Upper lobe of left lung (tissue), 6 donors: ENCODE results near the gene SNCAIP. TPM values are rescaled to one million over a fixed set of nuclear protein-coding genes. Genes with fewer than 3 reads are reported as not detected.

ENCODE experiments used
- ATAC-seq, 2 donors: fragments of 200-7000 bp; cut with Tn5 transposase; one replicate each; pipeline ENCODE4 v1.9.1; 2022; ENCODE audit warnings: mild to moderate bottlenecking in 2 of 2, moderate library complexity in 2 of 2; ENCODE audit not compliant: low FRiP score in 2 of 2
- DNase-seq, 2 donors: peaks; one replicate each; pipeline ENCODE4 v3.0.0-alpha.2; 2019 to 2020
- H3K27ac ChIP-seq, 4 donors: fragments of 200-600 bp; sonication (generic); one replicate each; pipeline ENCODE4 v1.5.1; 2016 to 2019
- H3K27me3 ChIP-seq, 4 donors: fragments of 200-600 bp; sonication (generic); one replicate each; pipeline ENCODE4 v1.5.1; 2017 to 2019
- H3K36me3 ChIP-seq, 4 donors: fragments of 200-600 bp; sonication (generic); one replicate each; pipeline ENCODE4 v1.5.1; 2016 to 2019
- H3K4me1 ChIP-seq, 4 donors: fragments of 200-600 bp; sonication (generic); one replicate each; pipeline ENCODE4 v1.5.1; 2018 to 2019
- H3K4me3 ChIP-seq, 4 donors: fragments of 200-600 bp; sonication (generic); one replicate each; pipeline ENCODE4 v1.5.1; 2017 to 2019; ENCODE audit warnings: mild to moderate bottlenecking in 2 of 4, moderate library complexity in 1 of 4
- H3K9me3 ChIP-seq, 4 donors: fragments of 200-600 bp; sonication (generic); one replicate each; pipeline ENCODE4 v1.5.1; 2018 to 2019
- EP300 ChIP-seq, 4 donors: sonication (generic); formaldehyde crosslinking; IDR thresholded peaks; one replicate each; pipeline ENCODE4 v1.5.1; 2017; ENCODE audit warnings: antibody characterized with exemption in 4 of 4, control low read depth in 2 of 4
- POLR2A ChIP-seq, 4 donors: fragments of 450-650 bp; IDR thresholded peaks; one replicate each; pipeline ENCODE4 v1.5.1; 2016 to 2017; ENCODE audit warnings: antibody characterized with exemption in 4 of 4, mild to moderate bottlenecking in 2 of 4
- POLR2AphosphoS5 ChIP-seq, 2 donors: sonication (generic); formaldehyde crosslinking; IDR thresholded peaks; one replicate each; pipeline ENCODE4 v1.5.1; 2017; ENCODE audit warnings: antibody characterized with exemption in 2 of 2
- WGBS, 2 donors: methylation state at CpG; one replicate each; pipeline ENCODE4 v1.1.5; 2017 to 2018; 5-methylcytosine and 5-hydroxymethylcytosine counted together
- total RNA-seq, 6 donors: library from RNA; depleted of rRNA in 4 of 6; stranded (reverse); fragments of >200 nt in 4 of 6; gene quantifications; one replicate each; pipeline versions ENCODE4 v1.1.0 to v1.2.1, GENCODE V29; 2016 to 2021
- TF ChIP-seq, protein P1 (sequence below), 6 experiments: fragments of 450-650 bp in 4 of 6; fragments of 200-600 bp in 2 of 6; sonication (generic) in 2 of 6; IDR thresholded peaks; one replicate each; pipeline ENCODE4 v1.5.1; 2016 to 2019; ENCODE audit warnings: antibody characterized with exemption in 6 of 6
- donor health status: DM: no; HTN: no; CAD: no; lungs with moderate emphysema.
- donor health status: DM: no; HTN: yes; CAD: no; lungs with severe emphysema.

The SNCAIP gene
- total RNA-seq, 6 donors from 2014 or later, result 1.2 to 6.3 (median 2.3) TPM

- DNase-seq (no peak), ATAC-seq (no peak)
- H3K4me3 ChIP-seq, result no peak overlapping the region
- TF ChIP-seq POLR2A (IDR thresholded peaks at IDR 0.05) (no peak), POLR2AphosphoS5 (IDR thresholded peaks at IDR 0.05) (no peak), EP300 (IDR thresholded peaks at IDR 0.05) (no peak)
- TF ChIP-seq, protein P1, sequence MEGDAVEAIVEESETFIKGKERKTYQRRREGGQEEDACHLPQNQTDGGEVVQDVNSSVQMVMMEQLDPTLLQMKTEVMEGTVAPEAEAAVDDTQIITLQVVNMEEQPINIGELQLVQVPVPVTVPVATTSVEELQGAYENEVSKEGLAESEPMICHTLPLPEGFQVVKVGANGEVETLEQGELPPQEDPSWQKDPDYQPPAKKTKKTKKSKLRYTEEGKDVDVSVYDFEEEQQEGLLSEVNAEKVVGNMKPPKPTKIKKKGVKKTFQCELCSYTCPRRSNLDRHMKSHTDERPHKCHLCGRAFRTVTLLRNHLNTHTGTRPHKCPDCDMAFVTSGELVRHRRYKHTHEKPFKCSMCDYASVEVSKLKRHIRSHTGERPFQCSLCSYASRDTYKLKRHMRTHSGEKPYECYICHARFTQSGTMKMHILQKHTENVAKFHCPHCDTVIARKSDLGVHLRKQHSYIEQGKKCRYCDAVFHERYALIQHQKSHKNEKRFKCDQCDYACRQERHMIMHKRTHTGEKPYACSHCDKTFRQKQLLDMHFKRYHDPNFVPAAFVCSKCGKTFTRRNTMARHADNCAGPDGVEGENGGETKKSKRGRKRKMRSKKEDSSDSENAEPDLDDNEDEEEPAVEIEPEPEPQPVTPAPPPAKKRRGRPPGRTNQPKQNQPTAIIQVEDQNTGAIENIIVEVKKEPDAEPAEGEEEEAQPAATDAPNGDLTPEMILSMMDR (IDR thresholded peaks at IDR 0.05), result no peak
- H3K36me3 ChIP-seq, result no peaks in the 10 kb centered on the region
- H3K4me1 ChIP-seq, result peaks cover 0 to 5% (median 0%) of the 10 kb centered on the region in 4 donors
- H3K27me3 ChIP-seq, result no peaks in the 10 kb centered on the region
- WGBS, 2 donors, result 84 to 89% methylated on average over 7 of the region's 7 CpGs
- no peaks in the 10 kb centered on the region for H3K9me3 ChIP-seq
- H3K27ac ChIP-seq, result no peak overlapping the region
Observed at GRCh38 chr5:122390154-122390553, 78.1 kb downstream of the SNCAIP start.

- Histone ChIP-seq H3K36me3 (no peaks in the 10 kb centered on the region), H3K27me3 (no peaks in the 10 kb centered on the region), H3K4me3 (no peak overlapping the region), H3K9me3 (no peaks in the 10 kb centered on the region), H3K27ac (no peak overlapping the region), H3K4me1 (peaks cover 0 to 5% (median 0%) of the 10 kb centered on the region in 4 donors)
- DNase-seq, result no peak
- TF ChIP-seq, protein P1 (IDR thresholded peaks at IDR 0.05), result no peak
- no peak for TF ChIP-seq POLR2A (IDR thresholded peaks at IDR 0.05)
- no peak for TF ChIP-seq POLR2AphosphoS5 (IDR thresholded peaks at IDR 0.05)
- TF ChIP-seq EP300 (IDR thresholded peaks at IDR 0.05), result no peak
- no peak for ATAC-seq
- WGBS, 2 donors, result 88 to 91% methylated on average over 3 of the region's 3 CpGs
Observed at GRCh38 chr5:122390694-122391093, 78.7 kb downstream of the SNCAIP start.

DNA sequence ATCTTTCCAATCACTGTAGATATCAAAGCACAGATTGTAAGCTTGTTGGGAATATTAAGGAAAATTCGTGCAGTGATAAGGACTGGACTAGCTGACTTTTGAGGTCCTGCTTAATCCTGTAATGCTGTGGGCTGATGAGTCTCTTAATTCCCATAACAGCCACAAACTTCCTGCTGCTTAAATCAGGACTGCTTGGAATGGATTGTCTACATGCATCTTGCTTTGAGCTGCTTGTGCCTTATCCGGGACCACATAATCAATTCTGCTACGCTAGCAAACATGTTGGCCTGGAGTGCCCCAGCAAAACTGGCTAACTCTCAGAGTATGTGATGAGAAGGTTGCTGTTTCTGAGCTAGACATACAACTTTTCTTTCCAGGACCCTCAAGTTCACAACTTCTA lies 79.6 kb downstream of the SNCAIP start:
- Histone ChIP-seq H3K4me3 (no peak overlapping the region), H3K4me1 (peaks cover 0 to 5% (median 0%) of the 10 kb centered on the region in 4 donors), H3K36me3 (no peaks in the 10 kb centered on the region), H3K27ac (no peak overlapping the region), H3K9me3 (no peaks in the 10 kb centered on the region), H3K27me3 (no peaks in the 10 kb centered on the region)
- no peak for ATAC-seq
- DNase-seq, result no peak
- TF ChIP-seq, protein P1 (IDR thresholded peaks at IDR 0.05), result no peak
- TF ChIP-seq POLR2AphosphoS5 (IDR thresholded peaks at IDR 0.05) (no peak), POLR2A (IDR thresholded peaks at IDR 0.05) (no peak), EP300 (IDR thresholded peaks at IDR 0.05) (no peak)
- WGBS, 2 donors, result 82 to 83% methylated on average over 3 of the region's 3 CpGs

DNA sequence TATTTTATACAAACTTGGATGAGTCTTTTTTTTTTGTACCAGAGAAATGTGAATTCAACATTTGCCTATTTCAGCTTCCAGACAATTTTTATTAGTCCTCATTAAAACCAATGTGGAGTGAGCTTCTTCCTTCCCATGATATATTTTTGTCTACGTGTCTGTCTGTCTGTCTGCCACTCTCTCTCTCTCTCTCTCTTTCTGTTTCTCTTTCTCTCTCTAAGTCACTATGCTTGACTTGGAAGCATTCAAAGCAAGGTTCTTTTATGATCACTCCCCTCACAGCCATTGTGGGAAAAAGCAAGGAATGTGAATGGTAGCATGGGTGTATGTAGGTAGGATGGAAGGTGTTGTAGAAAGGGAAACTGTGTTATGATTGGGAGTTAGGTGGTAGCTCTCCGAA lies 80.2 kb downstream of the SNCAIP start:
- no peaks in the 10 kb centered on the region for H3K9me3 ChIP-seq
- no peak overlapping the region for H3K27ac ChIP-seq
- no peak for TF ChIP-seq POLR2AphosphoS5 (IDR thresholded peaks at IDR 0.05)
- TF ChIP-seq POLR2A (IDR thresholded peaks at IDR 0.05), result no peak
- no peak for TF ChIP-seq EP300 (IDR thresholded peaks at IDR 0.05)
- TF ChIP-seq, protein P1 (IDR thresholded peaks at IDR 0.05), result no peak
- DNase-seq (no peak), ATAC-seq (no peak)
- H3K4me1 ChIP-seq, result peaks cover 0 to 5% (median 0%) of the 10 kb centered on the region in 4 donors
- no peak overlapping the region for H3K4me3 ChIP-seq
- 85 to 89% methylated on average over 2 of the region's 2 CpGs for WGBS, 2 donors
- no peaks in the 10 kb centered on the region for H3K27me3 ChIP-seq
- H3K36me3 ChIP-seq, result no peaks in the 10 kb centered on the region

DNA sequence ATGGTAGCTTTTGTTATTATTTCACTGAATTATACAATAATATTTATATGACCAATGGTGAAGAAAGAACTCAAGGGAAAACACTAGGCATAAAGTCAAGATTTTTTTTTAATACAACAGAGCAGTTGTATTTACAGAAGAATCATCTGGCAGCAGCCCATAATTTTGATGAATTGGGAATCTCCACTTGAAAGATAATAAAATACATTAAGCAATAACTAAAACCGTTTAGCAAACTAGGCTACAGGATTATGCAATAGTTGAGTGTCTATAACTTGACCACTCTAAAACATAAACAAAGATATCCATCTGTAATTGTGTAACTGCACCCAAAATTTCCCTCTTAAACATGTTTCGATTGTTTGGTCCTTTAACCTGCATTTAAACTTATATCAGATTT lies 80.8 kb downstream of the SNCAIP start:
- Histone ChIP-seq H3K9me3 (no peaks in the 10 kb centered on the region), H3K27ac (no peak overlapping the region), H3K4me1 (peaks cover 0 to 5% (median 0%) of the 10 kb centered on the region in 4 donors), H3K36me3 (no peaks in the 10 kb centered on the region), H3K27me3 (no peaks in the 10 kb centered on the region), H3K4me3 (no peak overlapping the region)
- ATAC-seq (no peak), DNase-seq (no peak)
- WGBS, 2 donors, result 33 to 36% methylated on average over 2 of the region's 2 CpGs
- TF ChIP-seq EP300 (IDR thresholded peaks at IDR 0.05) (no peak), POLR2AphosphoS5 (IDR thresholded peaks at IDR 0.05) (no peak), POLR2A (IDR thresholded peaks at IDR 0.05) (no peak)
- TF ChIP-seq, protein P1 (IDR thresholded peaks at IDR 0.05), result no peak
